ENCODE data around the gene CNTNAP4. TPM values are rescaled to one million over a fixed set of nuclear protein-coding genes. Genes with fewer than 3 reads are reported as not detected.

Gene CNTNAP4
- not detected in 2 replicates for total RNA-seq (2021)
- long read RNA-seq = 0 reads

DNA sequence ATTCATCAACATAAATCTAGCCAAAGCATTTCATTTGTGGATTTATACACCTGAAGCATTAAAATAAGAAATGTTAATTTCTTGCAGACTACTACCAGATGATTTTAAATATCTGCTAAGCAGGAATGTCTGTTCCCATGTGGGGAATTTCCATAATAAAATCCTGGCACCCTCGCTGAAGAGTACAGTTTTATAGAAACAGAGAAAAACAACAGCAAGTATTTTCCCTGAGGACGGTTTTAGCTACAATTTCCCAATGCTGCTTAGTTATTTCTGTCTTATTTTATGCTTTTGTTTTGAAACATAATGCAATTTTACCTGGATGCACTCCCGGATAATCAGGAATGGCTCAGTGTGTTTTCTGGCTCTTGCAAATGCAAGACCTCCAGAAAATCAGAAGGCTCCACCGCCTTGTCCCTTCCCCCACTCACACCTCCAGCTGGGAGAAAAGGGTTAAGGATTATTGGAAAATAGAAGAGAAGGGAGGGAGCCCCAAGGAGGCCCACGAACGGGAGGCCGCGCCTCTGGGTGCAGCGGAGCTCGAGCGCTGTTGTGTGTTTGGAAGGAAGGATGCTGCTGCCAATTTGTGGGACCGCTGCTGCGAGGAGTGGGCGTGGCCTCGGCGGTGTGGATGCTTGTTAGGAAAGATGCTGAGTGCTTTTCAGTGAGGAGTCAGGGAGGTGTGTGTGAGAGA, at the start of gene CNTNAP4:
Gene CNTNAP4 (plus strand): TSS at position 657 of the 694 bp plus-strand sequence. CDS start 262 bp downstream, outside the sequence.
- H3K27ac Mint-ChIP-seq = no peak within 1 kb of the TSS
- H3K9me3 Mint-ChIP-seq = no peaks in the 10 kb centered on the region; a peak in 1 of 5 replicates
- TF ChIP-seq, protein P1, sequence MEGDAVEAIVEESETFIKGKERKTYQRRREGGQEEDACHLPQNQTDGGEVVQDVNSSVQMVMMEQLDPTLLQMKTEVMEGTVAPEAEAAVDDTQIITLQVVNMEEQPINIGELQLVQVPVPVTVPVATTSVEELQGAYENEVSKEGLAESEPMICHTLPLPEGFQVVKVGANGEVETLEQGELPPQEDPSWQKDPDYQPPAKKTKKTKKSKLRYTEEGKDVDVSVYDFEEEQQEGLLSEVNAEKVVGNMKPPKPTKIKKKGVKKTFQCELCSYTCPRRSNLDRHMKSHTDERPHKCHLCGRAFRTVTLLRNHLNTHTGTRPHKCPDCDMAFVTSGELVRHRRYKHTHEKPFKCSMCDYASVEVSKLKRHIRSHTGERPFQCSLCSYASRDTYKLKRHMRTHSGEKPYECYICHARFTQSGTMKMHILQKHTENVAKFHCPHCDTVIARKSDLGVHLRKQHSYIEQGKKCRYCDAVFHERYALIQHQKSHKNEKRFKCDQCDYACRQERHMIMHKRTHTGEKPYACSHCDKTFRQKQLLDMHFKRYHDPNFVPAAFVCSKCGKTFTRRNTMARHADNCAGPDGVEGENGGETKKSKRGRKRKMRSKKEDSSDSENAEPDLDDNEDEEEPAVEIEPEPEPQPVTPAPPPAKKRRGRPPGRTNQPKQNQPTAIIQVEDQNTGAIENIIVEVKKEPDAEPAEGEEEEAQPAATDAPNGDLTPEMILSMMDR (conservative IDR thresholded peaks at IDR 0.05) = no peak

More for the DNA sequence above, at the start of gene CNTNAP4:
- Histone ChIP-seq H2BK20ac (ENCODE audit: low read depth, low read length, poor library complexity, severe bottlenecking) (no peak within 1 kb of the TSS), H4K5ac (ENCODE audit: insufficient read length, low read depth, low read length) (no peak within 1 kb of the TSS), H3K9ac (ENCODE audit: extremely low read depth, insufficient read length, low read length) (no peak within 1 kb of the TSS), H3K79me1 (ENCODE audit: insufficient read depth, low read depth, low read length, poor library complexity, severe bottlenecking) (no peaks in the 10 kb centered on the region), H3K9me3 (ENCODE audit: control insufficient read depth, low read depth, low read length) (no peaks in the 10 kb centered on the region), H3K27ac (ENCODE audit: insufficient read length, low read depth, low read length) (no peak within 1 kb of the TSS), H4K91ac (ENCODE audit: insufficient read length, low read depth, low read length) (no peak within 1 kb of the TSS), H3K4me1 (ENCODE audit: insufficient read depth, low read length) (no peaks in the 10 kb centered on the region; the same call in 1 of the 2 replicates), H2AFZ (ENCODE audit: low read length) (peak within 1 kb of the TSS; percentile 2), H2BK15ac (ENCODE audit: low read depth, low read length) (no peak within 1 kb of the TSS), H3K23me2 (ENCODE audit: insufficient read length, low read depth, low read length, poor library complexity, severe bottlenecking) (peaks cover 4% of the 10 kb centered on the region), H3K4me2 (ENCODE audit: insufficient read depth, insufficient read length, low read length) (peak within 1 kb of the TSS; percentile 44), H4K20me1 (ENCODE audit: control insufficient read depth, insufficient read depth, insufficient read length) (no peaks in the 10 kb centered on the region), H3K79me2 (ENCODE audit: insufficient read depth, low read length) (no peaks in the 10 kb centered on the region), H3K27me3 (ENCODE audit: insufficient read depth, low read length) (no peaks in the 10 kb centered on the region), H3T11ph (ENCODE audit: low read length) (no peak within 1 kb of the TSS), H3K56ac (ENCODE audit: insufficient read length, low read depth, low read length) (no peak within 1 kb of the TSS), H4K8ac (replicated peaks; ENCODE audit: insufficient read length, low read depth, low read length) (no peak within 1 kb of the TSS), H3K4ac (ENCODE audit: low read depth, low read length) (no peak within 1 kb of the TSS), H2BK12ac (ENCODE audit: insufficient read length, low read depth, low read length) (no peak within 1 kb of the TSS), H2BK120ac (ENCODE audit: low read depth, low read length, poor library complexity, severe bottlenecking) (no peak within 1 kb of the TSS), H2AK5ac (ENCODE audit: insufficient read length, low read length) (no peak within 1 kb of the TSS), H3K14ac (ENCODE audit: insufficient read depth, low read length) (no peak within 1 kb of the TSS), H3K18ac (ENCODE audit: insufficient read length, low read depth, low read length) (no peak within 1 kb of the TSS), H3K23ac (ENCODE audit: insufficient read length, low read depth, low read length) (no peak within 1 kb of the TSS), H2BK5ac (ENCODE audit: insufficient read length, low read length) (no peak within 1 kb of the TSS)
- WGBS (ENCODE audit: extremely low coverage, insufficient read length, low lambda C conversion rate) = no CpG with 5 or more reads among the region's 16 CpGs
- Mint-ChIP-seq H3K4me3 (peak within 1 kb of the TSS; percentile 43 to 69), H3K27me3 (ENCODE audit: low read depth) (peaks cover 32% of the 10 kb centered on the region), H3K4me1 (peaks cover 6 to 10% of the 10 kb centered on the region in 2 experiments; a peak in 3 of 4 replicates), H3K36me3 (ENCODE audit: insufficient read depth in 1 of 3, low read depth in 3 of 3) (peaks cover 0 to 1% (median 0%) of the 10 kb centered on the region in 3 experiments; a peak in 1 of 7 replicates)
- DNase-seq = peak; percentile 50

Data from H9 (cell line).